K562 (cell line): Measurements from ENCODE around the gene HAGHL. TPM values are rescaled to one million over a fixed set of nuclear protein-coding genes. Genes with fewer than 3 reads are reported as not detected.

Experiments used
- ERF ChIP-seq: fragments of 450-650 bp; formaldehyde crosslinking; IDR thresholded peaks from 2 replicates; pipeline ENCODE4 v1.4.0; 2020; ENCODE audit warnings: mild to moderate bottlenecking, mixed read lengths
- ESRRA ChIP-seq: fragments of 450-650 bp; IDR thresholded peaks from 2 replicates; pipeline ENCODE4 v1.6.1; 2014; ENCODE audit warnings: low read depth, mild to moderate bottlenecking, moderate library complexity, borderline replicate concordance
- LCOR ChIP-seq: sonication (generic); formaldehyde crosslinking; IDR thresholded peaks from 2 replicates; pipeline ENCODE4 v1.8.0; 2022; ENCODE audit warnings: mild to moderate bottlenecking, missing genetic modification reagents
- POLR2A ChIP-seq: fragments of 450-650 bp; conservative IDR thresholded peaks from 2 replicates; pipeline ENCODE4 v1.6.1; 2016
- RBFOX2 ChIP-seq: fragments of 200-400 bp; formaldehyde crosslinking; IDR thresholded peaks from 2 replicates; pipeline ENCODE4 v1.6.1; 2017; ENCODE audit warnings: low read depth, mild to moderate bottlenecking, low read length, moderate library complexity
- RBM17 ChIP-seq: fragments of 200-400 bp; formaldehyde crosslinking; IDR thresholded peaks from 2 replicates; pipeline ENCODE4 v1.6.1; 2017; ENCODE audit warnings: low read depth, mild to moderate bottlenecking, low read length, borderline replicate concordance
- RNF219 ChIP-seq: fragments of 250-450 bp; sonication (Bioruptor Pico); IDR thresholded peaks from 2 replicates; pipeline ENCODE4 v1.5.0; 2022; ENCODE audit warnings: mild to moderate bottlenecking
- XRCC3 ChIP-seq: fragments of 450-650 bp; IDR thresholded peaks from 2 replicates; pipeline ENCODE4 v1.6.1; 2017; ENCODE audit warnings: mild to moderate bottlenecking, moderate library complexity
- ZNF75A ChIP-seq: fragments of 450-650 bp; formaldehyde crosslinking; IDR thresholded peaks from 2 replicates; pipeline ENCODE4 v1.4.0; 2020; ENCODE audit warnings: mild to moderate bottlenecking
- polyA plus RNA-seq, 8 experiments: library from polyadenylated mRNA; depleted of rRNA in 4 of 8; stranded (reverse) in 5 of 8; unstranded in 3 of 8; fragments of >200 nt; fragmentation: Nextera tagmentation in 2 of 8; fragmentation: Illumina TruSeq in 1 of 8; extraction: Ambion mirVana in 2 of 8; extraction: Trizol in 1 of 8; gene quantifications; 2 replicates each; pipeline versions ENCODE4 v1.2.1 to v1.2.3, GENCODE V29; 2011 to 2014; ENCODE audit warnings: inconsistent platforms in 1 of 8, missing spikeins in 1 of 8
- total RNA-seq, 7 experiments: library from RNA; depleted of rRNA in 6 of 7; stranded (reverse); fragments of >200 nt in 6 of 7; fragmentation: Illumina TruSeq in 2 of 7; extraction: Trizol in 2 of 7; gene quantifications; 2 replicates each; pipeline versions ENCODE4 v1.2.1 to v1.2.3, GENCODE V29; 2011 to 2021; ENCODE audit warnings: low replicate concordance in 1 of 7
- TF ChIP-seq, protein P1 (sequence below): fragments of 450-650 bp; IDR thresholded peaks from 2 replicates; pipeline ENCODE4 v1.6.1; 2016; ENCODE audit warnings: mild to moderate bottlenecking, moderate library complexity
- TF ChIP-seq, protein P2 (sequence below): fragments of 250-450 bp; sonication (Bioruptor Pico); IDR thresholded peaks from 2 replicates; pipeline ENCODE4 v1.5.0; 2021

Gene HAGHL
- total and polyA plus RNA-seq, 9 of the 15 experiments (the other 6 are each of a cell fraction or from before 2014, with no cell fraction given) = 0.31 to 83.4 (median 20.7) TPM

- TF ChIP-seq, protein P1, sequence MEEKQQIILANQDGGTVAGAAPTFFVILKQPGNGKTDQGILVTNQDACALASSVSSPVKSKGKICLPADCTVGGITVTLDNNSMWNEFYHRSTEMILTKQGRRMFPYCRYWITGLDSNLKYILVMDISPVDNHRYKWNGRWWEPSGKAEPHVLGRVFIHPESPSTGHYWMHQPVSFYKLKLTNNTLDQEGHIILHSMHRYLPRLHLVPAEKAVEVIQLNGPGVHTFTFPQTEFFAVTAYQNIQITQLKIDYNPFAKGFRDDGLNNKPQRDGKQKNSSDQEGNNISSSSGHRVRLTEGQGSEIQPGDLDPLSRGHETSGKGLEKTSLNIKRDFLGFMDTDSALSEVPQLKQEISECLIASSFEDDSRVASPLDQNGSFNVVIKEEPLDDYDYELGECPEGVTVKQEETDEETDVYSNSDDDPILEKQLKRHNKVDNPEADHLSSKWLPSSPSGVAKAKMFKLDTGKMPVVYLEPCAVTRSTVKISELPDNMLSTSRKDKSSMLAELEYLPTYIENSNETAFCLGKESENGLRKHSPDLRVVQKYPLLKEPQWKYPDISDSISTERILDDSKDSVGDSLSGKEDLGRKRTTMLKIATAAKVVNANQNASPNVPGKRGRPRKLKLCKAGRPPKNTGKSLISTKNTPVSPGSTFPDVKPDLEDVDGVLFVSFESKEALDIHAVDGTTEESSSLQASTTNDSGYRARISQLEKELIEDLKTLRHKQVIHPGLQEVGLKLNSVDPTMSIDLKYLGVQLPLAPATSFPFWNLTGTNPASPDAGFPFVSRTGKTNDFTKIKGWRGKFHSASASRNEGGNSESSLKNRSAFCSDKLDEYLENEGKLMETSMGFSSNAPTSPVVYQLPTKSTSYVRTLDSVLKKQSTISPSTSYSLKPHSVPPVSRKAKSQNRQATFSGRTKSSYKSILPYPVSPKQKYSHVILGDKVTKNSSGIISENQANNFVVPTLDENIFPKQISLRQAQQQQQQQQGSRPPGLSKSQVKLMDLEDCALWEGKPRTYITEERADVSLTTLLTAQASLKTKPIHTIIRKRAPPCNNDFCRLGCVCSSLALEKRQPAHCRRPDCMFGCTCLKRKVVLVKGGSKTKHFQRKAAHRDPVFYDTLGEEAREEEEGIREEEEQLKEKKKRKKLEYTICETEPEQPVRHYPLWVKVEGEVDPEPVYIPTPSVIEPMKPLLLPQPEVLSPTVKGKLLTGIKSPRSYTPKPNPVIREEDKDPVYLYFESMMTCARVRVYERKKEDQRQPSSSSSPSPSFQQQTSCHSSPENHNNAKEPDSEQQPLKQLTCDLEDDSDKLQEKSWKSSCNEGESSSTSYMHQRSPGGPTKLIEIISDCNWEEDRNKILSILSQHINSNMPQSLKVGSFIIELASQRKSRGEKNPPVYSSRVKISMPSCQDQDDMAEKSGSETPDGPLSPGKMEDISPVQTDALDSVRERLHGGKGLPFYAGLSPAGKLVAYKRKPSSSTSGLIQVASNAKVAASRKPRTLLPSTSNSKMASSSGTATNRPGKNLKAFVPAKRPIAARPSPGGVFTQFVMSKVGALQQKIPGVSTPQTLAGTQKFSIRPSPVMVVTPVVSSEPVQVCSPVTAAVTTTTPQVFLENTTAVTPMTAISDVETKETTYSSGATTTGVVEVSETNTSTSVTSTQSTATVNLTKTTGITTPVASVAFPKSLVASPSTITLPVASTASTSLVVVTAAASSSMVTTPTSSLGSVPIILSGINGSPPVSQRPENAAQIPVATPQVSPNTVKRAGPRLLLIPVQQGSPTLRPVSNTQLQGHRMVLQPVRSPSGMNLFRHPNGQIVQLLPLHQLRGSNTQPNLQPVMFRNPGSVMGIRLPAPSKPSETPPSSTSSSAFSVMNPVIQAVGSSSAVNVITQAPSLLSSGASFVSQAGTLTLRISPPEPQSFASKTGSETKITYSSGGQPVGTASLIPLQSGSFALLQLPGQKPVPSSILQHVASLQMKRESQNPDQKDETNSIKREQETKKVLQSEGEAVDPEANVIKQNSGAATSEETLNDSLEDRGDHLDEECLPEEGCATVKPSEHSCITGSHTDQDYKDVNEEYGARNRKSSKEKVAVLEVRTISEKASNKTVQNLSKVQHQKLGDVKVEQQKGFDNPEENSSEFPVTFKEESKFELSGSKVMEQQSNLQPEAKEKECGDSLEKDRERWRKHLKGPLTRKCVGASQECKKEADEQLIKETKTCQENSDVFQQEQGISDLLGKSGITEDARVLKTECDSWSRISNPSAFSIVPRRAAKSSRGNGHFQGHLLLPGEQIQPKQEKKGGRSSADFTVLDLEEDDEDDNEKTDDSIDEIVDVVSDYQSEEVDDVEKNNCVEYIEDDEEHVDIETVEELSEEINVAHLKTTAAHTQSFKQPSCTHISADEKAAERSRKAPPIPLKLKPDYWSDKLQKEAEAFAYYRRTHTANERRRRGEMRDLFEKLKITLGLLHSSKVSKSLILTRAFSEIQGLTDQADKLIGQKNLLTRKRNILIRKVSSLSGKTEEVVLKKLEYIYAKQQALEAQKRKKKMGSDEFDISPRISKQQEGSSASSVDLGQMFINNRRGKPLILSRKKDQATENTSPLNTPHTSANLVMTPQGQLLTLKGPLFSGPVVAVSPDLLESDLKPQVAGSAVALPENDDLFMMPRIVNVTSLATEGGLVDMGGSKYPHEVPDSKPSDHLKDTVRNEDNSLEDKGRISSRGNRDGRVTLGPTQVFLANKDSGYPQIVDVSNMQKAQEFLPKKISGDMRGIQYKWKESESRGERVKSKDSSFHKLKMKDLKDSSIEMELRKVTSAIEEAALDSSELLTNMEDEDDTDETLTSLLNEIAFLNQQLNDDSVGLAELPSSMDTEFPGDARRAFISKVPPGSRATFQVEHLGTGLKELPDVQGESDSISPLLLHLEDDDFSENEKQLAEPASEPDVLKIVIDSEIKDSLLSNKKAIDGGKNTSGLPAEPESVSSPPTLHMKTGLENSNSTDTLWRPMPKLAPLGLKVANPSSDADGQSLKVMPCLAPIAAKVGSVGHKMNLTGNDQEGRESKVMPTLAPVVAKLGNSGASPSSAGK = peak; percentile 34
- TF ChIP-seq RNF219 (CRISPR knock-in tag) = no peak
- no peak for TF ChIP-seq RBM17
- TF ChIP-seq, protein P2, sequence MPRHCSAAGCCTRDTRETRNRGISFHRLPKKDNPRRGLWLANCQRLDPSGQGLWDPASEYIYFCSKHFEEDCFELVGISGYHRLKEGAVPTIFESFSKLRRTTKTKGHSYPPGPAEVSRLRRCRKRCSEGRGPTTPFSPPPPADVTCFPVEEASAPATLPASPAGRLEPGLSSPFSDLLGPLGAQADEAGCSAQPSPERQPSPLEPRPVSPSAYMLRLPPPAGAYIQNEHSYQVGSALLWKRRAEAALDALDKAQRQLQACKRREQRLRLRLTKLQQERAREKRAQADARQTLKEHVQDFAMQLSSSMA = no peak
- no peak for TF ChIP-seq RBFOX2
- TF ChIP-seq ERF (CRISPR knock-in tag) = no peak
- no peak for TF ChIP-seq ESRRA
- peak; percentile 58; the same call in 1 of the 2 replicates for TF ChIP-seq LCOR (CRISPR knock-in tag)
- TF ChIP-seq POLR2A = peak; percentile 71
- no peak for TF ChIP-seq ZNF75A (CRISPR knock-in tag)
- no peak for TF ChIP-seq XRCC3
These were observed 6.4 kb upstream of the HAGHL start (continued) for GRCh38 chr16:720447-720989.
